Adrenal gland (tissue), 12 donors: ENCODE measurements around the gene LDB3. TPM values are rescaled to one million over a fixed set of nuclear protein-coding genes. Genes with fewer than 3 reads are reported as not detected.

ENCODE experiments used
- DNase-seq, 7 donors: peaks; one replicate each; pipeline ENCODE4 v3.0.0-alpha.2; 2019 to 2020
- H3K27ac ChIP-seq, 5 donors: fragments of 200-600 bp; sonication (generic) in 4 of 5; 1 replicate in 3 of 5; 2 replicates in 2 of 5; pipeline versions ENCODE4 v1.5.1 to v1.8.0; 2016 to 2020; ENCODE audit warnings: mild to moderate bottlenecking in 1 of 5
- H3K27me3 ChIP-seq: fragments of 200-600 bp; 2 replicates; pipeline ENCODE4 v1.8.0; 2021
- H3K36me3 ChIP-seq, 2 donors: fragments of 200-600 bp; replicated peaks in 1 of 2; 1 replicate in 1 of 2; 2 replicates in 1 of 2; pipeline versions ENCODE4 v1.5.1 to v1.8.0; 2018 to 2022
- H3K4me1 ChIP-seq, 2 donors: fragments of 200-600 bp; replicated peaks in 1 of 2; 1 replicate in 1 of 2; 2 replicates in 1 of 2; pipeline versions ENCODE4 v1.5.1 to v1.8.0; 2018 to 2021
- H3K4me3 ChIP-seq, 4 donors: fragments of 200-600 bp; sonication (generic) in 3 of 4; one replicate each; pipeline ENCODE4 v1.5.1; 2016 to 2018
- H3K9me3 ChIP-seq, 3 donors: fragments of 200-600 bp; sonication (generic) in 1 of 3; replicated peaks in 1 of 3; 1 replicate in 2 of 3; 2 replicates in 1 of 3; pipeline versions ENCODE4 v1.5.1 to v1.8.0; 2016 to 2021
- POLR2A ChIP-seq, 2 donors: fragments of 450-650 bp; IDR thresholded peaks; one replicate each; pipeline ENCODE4 v1.6.1; 2017; ENCODE audit warnings: antibody characterized with exemption in 2 of 2, mild to moderate bottlenecking in 2 of 2, moderate library complexity in 1 of 2
- WGBS, 4 donors: extraction: QIAGEN DNeasy Blood & Tissue Kit in 2 of 4; methylation state at CpG; one replicate each; pipeline versions ENCODE4 v1.1.5 to v1.1.7; 2013 to 2017; 5-methylcytosine and 5-hydroxymethylcytosine counted together
- intact Hi-C, 2 donors: fragments of 100-400 bp; cut with DNase I; formaldehyde crosslinking; loops; one replicate each; pipeline versions ENCODE4 v1.14.1 to v1.15.0; 2022 to 2023
- polyA plus RNA-seq, 3 donors: library from polyadenylated mRNA; stranded (reverse); fragments of 200-250 nt in 2 of 3; fragments of 350-450 nt in 1 of 3; fragmentation: Illumina TruSeq in 1 of 3; extraction: RNeasy Lipid Tissue Mini Kit (QIAGEN cat#74804) in 1 of 3; gene quantifications; one replicate each; pipeline ENCODE4 v1.2.3, GENCODE V29; 2013 to 2014
- total RNA-seq, 9 donors: library from RNA; depleted of rRNA in 4 of 9; stranded (reverse); fragments of >200 nt in 4 of 9; fragments of 120-200 nt in 1 of 9; fragmentation: NEBNext Ultra II Directional in 1 of 9; extraction: Animal tissue kit (Norgen Biotek cat#: 25700) in 1 of 9; gene quantifications; one replicate each; pipeline versions ENCODE4 v1.1.0 to v1.2.4, GENCODE V29; 2013 to 2023
- TF ChIP-seq, protein P1 (sequence below), 6 experiments: fragments of 450-650 bp in 4 of 6; fragments of 200-600 bp in 2 of 6; sonication (generic) in 1 of 6; IDR thresholded peaks; 1 replicate in 5 of 6; 2 replicates in 1 of 6; pipeline versions ENCODE4 v1.5.1 to v1.8.0; 2016 to 2021; ENCODE audit warnings: antibody characterized with exemption in 6 of 6, mild to moderate bottlenecking in 2 of 6, moderate library complexity in 1 of 6
- donor health status: healthy with polysubstance abuse.
- donor health status: Bipolar disorder and iron deficiency.
- donor health status: DM: yes; HTN: yes; CAD: no.
- donor health status: DM: no; HTN: no; CAD: no.
- donor health status: DM: no; HTN: no; CAD: no.
- donor health status: DM: yes; HTN: yes; CAD: no.

LDB3 gene
- total and polyA plus RNA-seq, 12 donors: 0.14 to 2.7 (median 0.36) TPM

DNA sequence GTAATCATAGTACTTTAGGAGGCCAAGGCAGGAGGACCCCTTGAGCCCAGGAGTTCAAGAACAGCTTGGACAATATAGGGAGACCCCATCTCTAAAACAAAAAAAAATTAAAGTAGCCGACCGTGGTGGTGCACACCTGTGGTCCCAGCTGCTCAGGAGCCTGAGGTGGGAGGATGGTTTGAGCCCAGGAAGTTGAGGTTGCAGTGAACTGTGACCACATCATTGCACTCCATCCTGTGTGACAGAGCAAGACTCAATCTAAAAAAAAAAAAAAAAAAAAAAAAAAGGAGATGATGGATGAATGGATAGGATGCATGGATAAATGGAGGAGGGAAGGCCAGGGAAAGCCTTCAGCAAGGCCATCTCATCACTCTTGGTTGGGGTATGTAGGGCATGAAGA, 54.7 kb downstream of the LDB3 start:
- TF ChIP-seq, protein P1, sequence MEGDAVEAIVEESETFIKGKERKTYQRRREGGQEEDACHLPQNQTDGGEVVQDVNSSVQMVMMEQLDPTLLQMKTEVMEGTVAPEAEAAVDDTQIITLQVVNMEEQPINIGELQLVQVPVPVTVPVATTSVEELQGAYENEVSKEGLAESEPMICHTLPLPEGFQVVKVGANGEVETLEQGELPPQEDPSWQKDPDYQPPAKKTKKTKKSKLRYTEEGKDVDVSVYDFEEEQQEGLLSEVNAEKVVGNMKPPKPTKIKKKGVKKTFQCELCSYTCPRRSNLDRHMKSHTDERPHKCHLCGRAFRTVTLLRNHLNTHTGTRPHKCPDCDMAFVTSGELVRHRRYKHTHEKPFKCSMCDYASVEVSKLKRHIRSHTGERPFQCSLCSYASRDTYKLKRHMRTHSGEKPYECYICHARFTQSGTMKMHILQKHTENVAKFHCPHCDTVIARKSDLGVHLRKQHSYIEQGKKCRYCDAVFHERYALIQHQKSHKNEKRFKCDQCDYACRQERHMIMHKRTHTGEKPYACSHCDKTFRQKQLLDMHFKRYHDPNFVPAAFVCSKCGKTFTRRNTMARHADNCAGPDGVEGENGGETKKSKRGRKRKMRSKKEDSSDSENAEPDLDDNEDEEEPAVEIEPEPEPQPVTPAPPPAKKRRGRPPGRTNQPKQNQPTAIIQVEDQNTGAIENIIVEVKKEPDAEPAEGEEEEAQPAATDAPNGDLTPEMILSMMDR (IDR thresholded peaks at IDR 0.05): no peak
- TF ChIP-seq POLR2A (IDR thresholded peaks at IDR 0.05): no peak
- no peaks in the 10 kb centered on the region for H3K9me3 ChIP-seq
- 78 to 91% (median 86%) methylated on average over 2 of the region's 2 CpGs for WGBS, 4 donors
- H3K27ac ChIP-seq: no peak overlapping the region
- intact Hi-C loops: no loop called here
- H3K4me3 ChIP-seq: no peak overlapping the region
- H3K36me3 ChIP-seq: no peaks in the 10 kb centered on the region
- DNase-seq: no peak
- no peaks in the 10 kb centered on the region for H3K4me1 ChIP-seq
- H3K27me3 ChIP-seq: no peaks in the 10 kb centered on the region

DNA sequence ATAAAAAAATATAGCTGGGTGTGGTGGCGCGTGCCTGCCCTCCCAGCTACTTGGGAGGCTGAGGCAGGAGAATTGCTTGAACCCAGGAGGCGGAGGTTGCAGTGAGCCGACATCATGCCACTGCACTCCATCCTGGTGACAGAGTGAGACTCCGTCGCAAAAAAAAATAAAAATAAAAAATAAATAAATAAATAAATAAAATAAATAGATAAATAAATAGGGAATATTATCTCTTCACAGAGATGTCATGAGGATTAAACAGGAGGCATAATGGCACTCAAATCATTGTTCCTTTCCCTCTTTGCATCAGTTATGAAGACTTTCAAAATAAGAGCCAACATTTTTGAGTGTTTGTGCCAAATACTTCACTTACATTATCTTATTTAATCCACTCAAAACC, 56.1 kb downstream of the LDB3 start:
- Histone ChIP-seq H3K27me3 (no peaks in the 10 kb centered on the region), H3K9me3 (no peaks in the 10 kb centered on the region), H3K36me3 (no peaks in the 10 kb centered on the region), H3K27ac (no peak overlapping the region), H3K4me1 (no peaks in the 10 kb centered on the region), H3K4me3 (no peak overlapping the region)
- 94 to 98% (median 96%) methylated on average over 6 of the region's 6 CpGs for WGBS, 4 donors
- intact Hi-C loops: no loop called here
- TF ChIP-seq, protein P1 (IDR thresholded peaks at IDR 0.05): no peak
- no peak for TF ChIP-seq POLR2A (IDR thresholded peaks at IDR 0.05)
- DNase-seq: no peak

DNA sequence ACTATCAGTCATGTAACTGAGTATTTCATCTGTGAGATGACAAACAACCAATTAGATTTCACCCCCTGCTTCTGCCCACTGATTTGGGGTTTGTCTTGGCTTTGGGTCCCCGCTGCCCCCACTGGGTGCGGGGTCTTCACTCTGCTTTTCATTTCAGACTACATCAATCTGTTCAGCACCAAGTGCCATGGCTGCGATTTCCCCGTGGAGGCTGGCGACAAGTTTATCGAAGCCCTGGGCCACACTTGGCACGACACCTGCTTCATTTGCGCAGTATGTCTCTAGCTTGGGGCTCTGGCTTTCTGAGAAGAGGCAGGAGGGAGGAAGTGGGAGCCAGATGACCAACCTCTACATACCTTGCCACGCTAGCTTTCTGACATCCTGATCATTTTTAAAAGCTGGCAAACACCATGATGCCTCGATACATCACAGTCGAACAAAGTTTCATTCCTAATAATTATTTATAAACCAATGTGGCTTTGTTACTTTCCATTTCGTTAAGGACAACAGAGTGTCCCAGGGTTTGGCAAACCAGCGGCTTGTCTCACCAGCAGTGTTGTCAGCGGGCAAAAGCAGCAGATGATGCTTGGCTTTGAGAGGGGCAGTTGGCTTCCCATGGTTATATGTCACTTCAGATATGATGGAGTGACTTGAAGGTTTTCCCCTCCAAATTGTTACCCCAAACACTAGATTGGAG, 57.8 kb downstream of the LDB3 start:
- H3K4me1 ChIP-seq: no peaks in the 10 kb centered on the region
- intact Hi-C loops: no loop called here
- no peaks in the 10 kb centered on the region for H3K9me3 ChIP-seq
- WGBS, 4 donors: 90 to 94% (median 93%) methylated on average over 14 of the region's 14 CpGs
- TF ChIP-seq, protein P1 (IDR thresholded peaks at IDR 0.05): no peak
- no peak for TF ChIP-seq POLR2A (IDR thresholded peaks at IDR 0.05)
- no peak overlapping the region for H3K27ac ChIP-seq
- no peaks in the 10 kb centered on the region for H3K36me3 ChIP-seq
- H3K4me3 ChIP-seq: no peak overlapping the region
- no peaks in the 10 kb centered on the region for H3K27me3 ChIP-seq
- DNase-seq: peak in 1 of 7 donors; percentile 37

- 71 to 100% (median 80%) methylated on average over 1 of the region's 1 CpG for WGBS, 4 donors
- Histone ChIP-seq H3K27ac (no peak overlapping the region), H3K36me3 (no peaks in the 10 kb centered on the region), H3K27me3 (no peaks in the 10 kb centered on the region), H3K4me1 (no peaks in the 10 kb centered on the region), H3K4me3 (no peak overlapping the region), H3K9me3 (no peaks in the 10 kb centered on the region)
- intact Hi-C loops: no loop called here
- DNase-seq: no peak
- TF ChIP-seq POLR2A (IDR thresholded peaks at IDR 0.05): no peak
- TF ChIP-seq, protein P1 (IDR thresholded peaks at IDR 0.05): no peak
These were observed 58.3 kb downstream of the LDB3 start for GRCh38 chr10:86726677-86726999.
